Effector memory CD8-positive, alpha-beta T cell (primary cell): ENCODE measurements around the gene CCR4.
"Not testable (repeated sequence)": the region's sequence is repeated elsewhere in the genome, so short reads cannot be mapped to it uniquely, and the experiment has no call there.

Experiments
- ATAC-seq: fragments of 150-1000 bp; cut with Tn5 transposase; replicated peaks from 2 replicates; pipeline ENCODE4 v1.10.0; 2021; ENCODE audit warnings: mild to moderate bottlenecking, moderate library complexity
- DNase-seq, 3 experiments: peaks; one replicate each; pipeline ENCODE4 v3.0.0; 2021
- H3K27ac Mint-ChIP-seq, 2 donors: one replicate each; pipeline ENCODE4 v1.8.0; 2022; ENCODE audit warnings: mild to moderate bottlenecking in 2 of 2, mixed read lengths in 2 of 2, moderate library complexity in 2 of 2
- H3K27me3 Mint-ChIP-seq, 2 donors: one replicate each; pipeline ENCODE4 v1.8.0; 2022; ENCODE audit warnings: mixed read lengths in 2 of 2
- H3K36me3 Mint-ChIP-seq: one replicate; pipeline ENCODE4 v1.8.0; 2022; ENCODE audit warnings: mild to moderate bottlenecking, moderate library complexity, mixed read lengths; ENCODE audit not compliant: insufficient read depth
- H3K4me1 Mint-ChIP-seq, 2 donors: one replicate each; pipeline ENCODE4 v1.8.0; 2022; ENCODE audit warnings: low read depth in 2 of 2, mixed read lengths in 2 of 2
- H3K4me3 Mint-ChIP-seq, 2 donors: one replicate each; pipeline ENCODE4 v1.8.0; 2022; ENCODE audit warnings: mild to moderate bottlenecking in 2 of 2, mixed read lengths in 2 of 2, moderate library complexity in 2 of 2
- H3K9me3 Mint-ChIP-seq, 2 donors: one replicate each; pipeline ENCODE4 v1.8.0; 2022; ENCODE audit warnings: mixed read lengths in 2 of 2

CCR4 gene

DNA sequence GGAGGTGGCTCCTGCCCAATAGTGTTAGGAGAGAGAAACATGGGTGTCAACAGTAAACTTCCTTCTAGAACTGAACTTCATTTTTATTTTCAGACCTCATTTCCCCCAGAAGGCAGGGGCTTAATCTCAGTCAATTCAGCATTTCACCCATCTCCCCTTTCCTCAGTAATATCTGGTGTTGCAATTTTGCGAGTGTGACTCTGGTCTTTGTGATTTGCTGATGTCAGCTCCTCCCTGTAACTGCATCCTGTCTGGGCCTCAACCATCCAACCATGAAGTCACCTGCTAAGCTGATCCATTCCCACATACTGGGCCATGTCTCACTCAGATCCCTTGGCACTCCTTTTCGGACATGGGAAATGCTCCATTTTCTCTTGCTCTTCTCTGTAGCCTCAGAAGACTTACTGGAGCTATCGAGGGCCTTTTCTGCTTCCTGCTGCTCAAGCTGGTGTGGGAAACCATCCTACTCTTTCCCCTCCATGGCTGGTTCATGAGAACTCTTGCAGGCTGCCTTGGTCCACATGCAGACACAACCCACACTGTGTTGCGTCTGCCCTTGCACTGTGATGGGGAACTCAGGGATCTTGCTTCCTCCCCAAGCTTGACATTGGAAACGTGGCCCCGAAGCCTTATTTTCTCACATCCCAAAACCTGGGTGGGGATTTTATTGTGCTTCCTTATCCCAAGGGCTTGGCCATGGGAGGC is 24.6 kb downstream of the CCR4 start:
- Mint-ChIP-seq H3K36me3 (peaks cover 4% of the 10 kb centered on the region), H3K4me1 (peaks cover 22 to 53% of the 10 kb centered on the region in 2 donors)
- ATAC-seq, result peak; percentile 13

DNA sequence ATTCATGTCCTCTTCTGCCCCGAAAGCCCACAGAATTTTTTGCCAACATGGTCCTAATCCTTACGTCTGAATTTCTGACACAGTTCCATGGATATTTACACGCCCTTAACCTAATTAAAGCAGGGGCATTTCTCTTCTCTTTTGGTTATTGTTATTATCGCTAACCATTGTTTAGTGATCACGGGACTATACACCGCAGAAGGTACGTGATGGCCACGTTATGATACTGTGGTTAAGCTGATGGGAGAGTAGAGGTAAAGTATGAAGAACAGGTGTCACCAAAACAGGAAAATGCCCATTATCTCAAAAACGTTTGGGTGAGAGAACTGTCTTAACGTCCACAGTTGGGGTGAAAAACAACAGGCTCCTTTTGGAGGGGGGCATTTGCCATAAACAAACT is 26.4 kb downstream of the CCR4 start:
- Mint-ChIP-seq H3K27me3 (no peaks in the 10 kb centered on the region), H3K27ac (peak overlapping the region; percentile 60 to 80), H3K9me3 (no peaks in the 10 kb centered on the region), H3K4me3 (peak overlapping the region in 1 of 2 donors; percentile 48), H3K36me3 (peaks cover 4% of the 10 kb centered on the region), H3K4me1 (peaks cover 22 to 44% of the 10 kb centered on the region in 2 donors)
- DNase-seq (no peak), ATAC-seq (peak; percentile 54)

More for the DNA sequence above, 24.6 kb downstream of the CCR4 start:
- H3K27me3 Mint-ChIP-seq, result no peaks in the 10 kb centered on the region
- H3K27ac Mint-ChIP-seq, result peak overlapping the region; percentile 4 to 80
- H3K9me3 Mint-ChIP-seq, result no peaks in the 10 kb centered on the region
- no peak for DNase-seq
- peak overlapping the region in 1 of 2 donors; percentile 37 for H3K4me3 Mint-ChIP-seq

DNA sequence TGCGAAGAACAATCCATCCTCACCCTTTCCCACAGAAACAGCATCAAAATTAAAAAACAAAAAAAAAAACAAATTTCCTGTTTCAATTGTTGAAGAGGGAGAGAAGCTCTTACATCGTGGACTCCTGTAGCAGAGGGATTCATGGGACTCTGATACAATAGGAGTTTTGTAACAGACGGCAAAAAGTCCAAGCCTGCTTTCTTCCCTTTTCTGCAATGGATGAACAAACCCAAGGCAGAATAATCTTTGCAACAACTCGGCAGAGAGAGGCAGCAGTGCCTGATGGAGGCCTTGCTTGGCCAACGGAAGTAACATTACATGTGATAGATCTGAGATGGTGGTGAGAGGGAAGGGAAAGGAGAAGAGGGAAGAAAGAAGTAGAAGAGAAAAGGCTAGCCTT is 26.9 kb downstream of the CCR4 start:
- no peaks in the 10 kb centered on the region for H3K27me3 Mint-ChIP-seq
- H3K27ac Mint-ChIP-seq, result peak overlapping the region; percentile 60 to 80
- no peak for DNase-seq
- no peaks in the 10 kb centered on the region for H3K9me3 Mint-ChIP-seq
- peaks cover 4% of the 10 kb centered on the region for H3K36me3 Mint-ChIP-seq
- peak overlapping the region in 1 of 2 donors; percentile 48 for H3K4me3 Mint-ChIP-seq
- ATAC-seq, result no peak
- peaks cover 19 to 39% of the 10 kb centered on the region in 2 donors for H3K4me1 Mint-ChIP-seq

DNA sequence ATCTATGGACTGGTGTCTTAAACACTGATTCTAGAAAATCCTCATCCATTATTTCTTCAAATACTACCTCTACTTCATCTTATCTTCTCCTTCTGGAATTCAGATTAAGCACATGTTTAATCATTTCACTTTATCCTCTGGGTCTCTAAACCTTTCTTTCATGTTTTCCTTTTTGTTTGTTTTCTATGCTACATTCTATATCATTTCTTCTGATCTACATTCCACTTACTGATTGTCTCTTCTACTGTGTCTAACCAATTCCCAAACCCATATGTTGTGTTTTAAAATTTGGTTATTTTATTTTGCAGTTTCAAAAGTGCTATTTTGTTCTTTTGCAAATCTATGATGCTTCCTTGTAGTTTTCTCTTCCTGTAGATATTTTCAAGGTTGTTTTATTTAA is 31.7 kb downstream of the CCR4 start:
- H3K4me3 Mint-ChIP-seq, result no peak overlapping the region
- H3K4me1 Mint-ChIP-seq, result peaks cover 3 to 15% of the 10 kb centered on the region in 2 donors
- ATAC-seq (no peak), DNase-seq (no peak)
- no peaks in the 10 kb centered on the region for H3K9me3 Mint-ChIP-seq
- H3K27ac Mint-ChIP-seq, result no peak overlapping the region
- no peaks in the 10 kb centered on the region for H3K27me3 Mint-ChIP-seq
- H3K36me3 Mint-ChIP-seq, result peaks cover 4% of the 10 kb centered on the region

DNA sequence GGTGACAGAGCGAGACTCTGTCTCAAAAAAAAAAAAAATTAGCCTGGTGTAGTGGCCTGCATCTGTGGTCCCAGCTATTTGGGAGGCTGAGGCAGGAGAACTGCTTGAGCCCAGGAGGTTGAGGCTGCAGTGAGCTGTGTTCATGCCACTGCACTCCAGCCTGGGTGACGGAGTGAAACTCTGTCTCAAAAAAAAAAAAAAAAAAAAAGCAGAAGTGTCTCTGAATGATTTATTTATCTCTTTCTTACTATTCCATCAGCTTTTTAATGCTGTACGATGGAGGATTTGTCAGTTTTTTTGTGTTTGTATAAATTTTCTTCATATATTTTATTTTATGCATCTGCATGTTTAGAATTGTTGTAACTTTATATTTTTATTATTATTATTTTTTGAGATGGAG is 33.5 kb downstream of the CCR4 start:
- not testable (repeated sequence) for H3K27me3 Mint-ChIP-seq

DNA sequence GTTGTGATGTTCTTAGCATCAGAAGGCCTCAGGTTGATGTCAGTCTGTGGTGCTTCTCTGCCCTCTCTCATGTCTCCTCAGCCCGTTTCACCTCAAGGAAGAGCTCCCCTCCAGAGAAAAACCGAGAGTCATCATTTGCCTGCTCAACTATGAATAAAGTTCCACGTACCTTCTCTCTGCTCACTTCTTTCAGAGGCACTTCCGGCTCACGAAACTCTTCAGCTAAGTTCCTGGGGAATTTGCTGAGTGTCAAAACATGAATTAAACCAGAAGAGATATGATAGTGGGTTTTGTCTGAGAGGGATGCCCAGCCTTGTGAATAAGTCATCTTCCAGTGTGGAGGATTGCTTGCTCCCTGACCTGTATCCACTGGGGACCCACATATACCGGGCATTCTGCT is 37.7 kb downstream of the CCR4 start:
- Mint-ChIP-seq H3K4me1 (peaks cover 11 to 30% of the 10 kb centered on the region in 2 donors), H3K36me3 (no peaks in the 10 kb centered on the region), H3K9me3 (no peaks in the 10 kb centered on the region), H3K27ac (peak overlapping the region in 1 of 2 donors; percentile 1), H3K4me3 (peak overlapping the region in 1 of 2 donors; percentile 18), H3K27me3 (no peaks in the 10 kb centered on the region)
- DNase-seq (no peak), ATAC-seq (no peak)

More for the DNA sequence above, 33.5 kb downstream of the CCR4 start:
- H3K9me3 Mint-ChIP-seq, ATAC-seq, DNase-seq, H3K4me3 Mint-ChIP-seq, H3K27ac Mint-ChIP-seq, H3K36me3 Mint-ChIP-seq: not testable (repeated sequence)
- H3K4me1 Mint-ChIP-seq, result peaks cover 3 to 18% of the 10 kb centered on the region in 2 donors

DNA sequence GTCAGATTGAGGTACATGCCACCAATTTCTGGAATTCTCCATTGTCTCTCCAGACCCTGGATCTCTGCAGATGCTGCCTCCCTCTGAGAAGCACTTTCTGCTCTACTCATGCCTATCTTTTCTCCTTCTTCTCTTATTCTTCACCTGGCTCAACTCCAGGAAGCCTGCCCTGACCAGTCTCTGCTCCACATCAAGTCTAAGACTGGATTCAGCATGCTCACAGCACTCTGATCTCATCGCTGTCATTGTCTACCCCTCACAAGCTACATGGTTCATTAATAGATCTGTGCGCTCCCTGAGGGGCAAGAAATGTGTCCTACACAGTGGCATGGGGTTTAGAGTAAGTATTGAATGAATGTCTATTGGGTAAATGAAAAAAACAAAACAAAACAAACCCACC is 38.7 kb downstream of the CCR4 start:
- Mint-ChIP-seq H3K4me3 (no peak overlapping the region), H3K36me3 (no peaks in the 10 kb centered on the region), H3K4me1 (peaks cover 11 to 32% of the 10 kb centered on the region in 2 donors), H3K27ac (peak overlapping the region in 1 of 2 donors; percentile 1), H3K27me3 (no peaks in the 10 kb centered on the region), H3K9me3 (no peaks in the 10 kb centered on the region)
- ATAC-seq (no peak), DNase-seq (no peak)

DNA sequence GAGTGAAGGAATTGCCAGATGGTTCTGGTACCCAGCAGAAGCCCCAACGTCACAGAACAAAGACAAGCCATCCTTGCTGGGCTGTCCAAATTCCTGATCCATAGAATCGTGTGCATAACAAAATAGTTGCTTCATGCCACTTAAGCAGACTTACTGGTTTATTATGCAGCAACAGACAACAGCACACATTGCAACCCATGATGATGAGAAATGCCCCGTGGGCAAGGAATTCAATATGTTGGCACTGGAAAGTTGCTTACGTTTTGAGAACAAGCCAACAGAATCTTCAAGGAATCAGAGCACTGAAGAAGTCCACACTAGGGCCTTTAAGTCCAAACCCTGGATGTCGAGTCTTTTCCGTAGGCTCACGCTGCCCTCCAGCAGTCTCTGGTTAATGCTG is 40.3 kb downstream of the CCR4 start:
- ATAC-seq, result no peak
- DNase-seq, result no peak
- H3K27me3 Mint-ChIP-seq, result no peaks in the 10 kb centered on the region
- H3K9me3 Mint-ChIP-seq, result no peaks in the 10 kb centered on the region
- H3K27ac Mint-ChIP-seq, result peak overlapping the region in 1 of 2 donors; percentile 21
- H3K36me3 Mint-ChIP-seq, result no peaks in the 10 kb centered on the region
- H3K4me3 Mint-ChIP-seq, result no peak overlapping the region
- peaks cover 11 to 32% of the 10 kb centered on the region in 2 donors for H3K4me1 Mint-ChIP-seq

DNA sequence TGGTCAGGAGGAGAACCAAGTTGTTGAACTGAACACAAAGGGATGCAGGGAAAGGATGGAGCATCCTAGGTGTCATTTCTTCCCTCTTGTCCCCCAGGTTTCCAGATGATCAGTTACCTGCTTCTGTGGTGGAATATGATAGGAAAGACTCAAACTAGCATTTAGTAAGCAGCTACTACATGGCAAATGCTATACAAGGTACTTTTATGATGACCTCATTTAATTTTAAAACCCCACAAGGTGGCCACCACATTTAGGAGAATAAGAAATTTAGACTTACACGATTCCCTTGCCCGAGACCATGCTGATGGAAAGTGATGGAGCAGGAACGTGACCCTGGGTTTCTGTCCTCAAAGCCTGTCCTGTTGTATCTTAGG is 40.9 kb downstream of the CCR4 start:
- Mint-ChIP-seq H3K27ac (peak overlapping the region; percentile 21 to 61), H3K4me3 (no peak overlapping the region), H3K9me3 (no peaks in the 10 kb centered on the region), H3K4me1 (peaks cover 11 to 27% of the 10 kb centered on the region in 2 donors), H3K36me3 (no peaks in the 10 kb centered on the region), H3K27me3 (no peaks in the 10 kb centered on the region)
- DNase-seq (no peak), ATAC-seq (no peak)

DNA sequence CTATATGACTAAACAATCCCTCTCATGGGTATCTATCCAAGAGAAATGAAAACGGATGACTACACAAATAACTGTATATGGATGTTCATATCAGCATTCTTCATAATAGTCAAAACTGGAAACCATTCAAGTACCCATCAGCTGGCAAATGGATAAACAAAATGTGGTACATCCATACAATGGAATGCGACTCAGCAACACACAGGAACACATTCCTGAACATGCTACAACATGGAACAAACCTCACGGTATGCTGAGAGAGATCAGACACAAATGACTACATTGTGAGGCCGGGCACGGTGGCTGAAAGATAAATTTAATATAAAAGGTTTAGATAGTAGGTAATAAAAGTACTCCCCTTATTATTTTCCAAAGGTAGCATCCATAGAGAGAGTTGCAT is 42.6 kb downstream of the CCR4 start:
- ATAC-seq (no peak), DNase-seq (no peak)
- Mint-ChIP-seq H3K27ac (no peak overlapping the region), H3K27me3 (no peaks in the 10 kb centered on the region), H3K4me3 (no peak overlapping the region), H3K36me3 (no peaks in the 10 kb centered on the region), H3K9me3 (no peaks in the 10 kb centered on the region), H3K4me1 (peaks cover 10 to 33% of the 10 kb centered on the region in 2 donors)

DNA sequence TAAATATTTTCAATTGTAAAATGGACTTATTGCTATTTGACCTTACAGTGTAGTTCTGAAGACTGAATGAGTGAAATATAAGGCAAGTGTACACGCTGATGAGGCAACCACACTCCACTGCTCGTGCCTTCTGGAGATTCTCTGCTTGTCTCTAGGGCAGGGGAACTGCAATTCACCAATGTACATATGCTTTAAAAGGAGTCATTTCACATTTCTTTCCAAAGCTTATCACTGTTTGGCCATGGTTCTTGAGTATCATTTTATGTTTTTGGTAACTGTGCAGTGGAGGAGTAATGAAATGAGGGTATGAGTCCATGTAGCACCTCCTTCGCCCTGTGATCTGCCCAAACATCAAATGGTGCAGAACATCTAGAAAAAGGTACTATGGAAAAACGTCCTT is 43.7 kb downstream of the CCR4 start:
- H3K4me1 Mint-ChIP-seq, result peaks cover 12 to 35% of the 10 kb centered on the region in 2 donors

DNA sequence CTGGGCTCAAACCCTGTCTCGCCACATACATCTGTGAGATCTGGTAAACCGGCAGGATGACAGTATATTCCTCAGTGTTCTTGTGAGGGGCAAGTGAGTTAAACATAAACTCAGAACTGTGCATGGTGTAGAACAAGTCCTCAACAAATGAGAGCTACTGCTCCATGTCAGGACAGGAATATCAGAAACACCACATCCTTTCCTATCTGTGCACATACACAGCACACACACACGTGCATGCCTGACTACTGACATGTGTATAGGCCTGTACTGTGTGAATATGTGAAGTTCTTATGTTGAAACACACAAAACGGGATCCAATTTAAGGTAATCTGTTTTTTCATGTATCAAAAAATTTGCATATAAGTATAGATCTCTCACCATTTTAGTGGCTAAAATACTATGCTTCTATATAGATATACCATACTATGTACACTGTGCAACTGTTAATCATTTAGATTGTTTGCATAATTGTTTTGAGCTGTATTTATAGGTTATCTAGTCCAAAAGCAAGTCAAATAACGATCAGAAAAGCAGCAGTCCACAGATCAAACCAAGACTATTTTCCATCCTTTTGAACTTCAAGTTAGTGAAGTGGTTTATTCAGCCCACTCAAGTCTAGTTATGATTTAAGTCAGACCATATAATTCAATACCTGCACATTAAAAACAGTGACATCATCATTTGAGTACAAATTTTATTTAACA is 44.8 kb downstream of the CCR4 start:
- no peaks in the 10 kb centered on the region for H3K27me3 Mint-ChIP-seq

More for the DNA sequence above, 43.7 kb downstream of the CCR4 start:
- DNase-seq, result no peak
- Mint-ChIP-seq H3K36me3 (no peaks in the 10 kb centered on the region), H3K27me3 (no peaks in the 10 kb centered on the region), H3K27ac (peak overlapping the region in 1 of 2 donors; percentile 36), H3K9me3 (no peaks in the 10 kb centered on the region), H3K4me3 (no peak overlapping the region)
- ATAC-seq, result no peak

DNA sequence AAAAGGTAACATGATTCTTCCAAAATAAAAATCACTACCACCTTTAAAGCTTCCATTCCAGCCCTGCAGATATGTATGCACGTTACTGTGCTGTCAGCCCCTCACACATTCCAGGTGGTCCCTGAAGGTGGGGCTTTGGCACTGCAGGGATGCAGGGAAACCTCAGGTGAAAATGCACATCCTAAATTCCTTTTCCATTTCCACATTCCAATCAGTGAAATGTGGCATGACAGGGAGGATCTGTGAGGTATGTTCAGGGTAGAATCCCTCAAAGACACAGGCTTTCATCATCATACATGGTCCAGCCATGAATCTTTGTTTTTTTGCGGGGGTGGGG is 45.3 kb downstream of the CCR4 start:
- no peaks in the 10 kb centered on the region for H3K27me3 Mint-ChIP-seq
- no peak for ATAC-seq
- H3K4me1 Mint-ChIP-seq, result peaks cover 12 to 45% of the 10 kb centered on the region in 2 donors
- H3K36me3 Mint-ChIP-seq, result no peaks in the 10 kb centered on the region
- no peaks in the 10 kb centered on the region for H3K9me3 Mint-ChIP-seq
- H3K27ac Mint-ChIP-seq, result peak overlapping the region; percentile 36 to 88
- DNase-seq, result no peak
- H3K4me3 Mint-ChIP-seq, result no peak overlapping the region

More for the DNA sequence above, 44.8 kb downstream of the CCR4 start:
- H3K4me3 Mint-ChIP-seq, result no peak overlapping the region
- H3K27ac Mint-ChIP-seq, result no peak overlapping the region
- H3K4me1 Mint-ChIP-seq, result peaks cover 12 to 41% of the 10 kb centered on the region in 2 donors
- H3K36me3 Mint-ChIP-seq, result no peaks in the 10 kb centered on the region
- no peak for DNase-seq
- no peaks in the 10 kb centered on the region for H3K9me3 Mint-ChIP-seq
- ATAC-seq, result no peak
